HG02678 (cell line): ENCODE results near the gene PIGC.

Experiments
- ATAC-seq: cut with Tn5 transposase; IDR thresholded peaks from one replicate; pipeline ENCODE4 v1.9.1; 2021; ENCODE audit warnings: mild to moderate bottlenecking, moderate library complexity; ENCODE audit not compliant: unreplicated experiment

Gene PIGC

DNA sequence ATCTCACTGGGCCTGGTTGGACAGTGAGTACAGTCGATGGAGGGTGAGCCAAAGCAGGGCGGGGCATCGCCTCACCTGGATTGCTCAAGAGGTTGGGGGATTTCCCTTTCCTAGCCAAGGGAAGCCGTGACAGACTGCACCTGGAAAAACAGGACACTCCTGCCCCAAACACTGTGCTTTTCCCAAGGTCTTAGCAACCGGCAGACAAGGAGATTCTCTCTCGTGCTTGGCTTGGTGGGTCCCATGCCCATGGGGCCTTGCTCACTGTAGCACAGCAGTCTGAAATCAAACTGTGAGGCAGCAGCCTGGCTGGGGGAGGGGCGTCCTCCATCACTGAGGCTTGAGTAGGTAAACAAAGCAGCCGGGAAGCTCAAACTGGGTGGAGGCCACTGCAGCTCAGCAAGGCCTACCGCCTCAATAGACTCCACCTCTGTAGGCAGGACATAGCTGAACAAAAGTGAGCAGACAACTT lies 12.1 kb downstream of the PIGC start:
- no peak for ATAC-seq

- ATAC-seq = no peak
Observed at GRCh38 chr1:172431204-172431603, 12.7 kb downstream of the PIGC start.

- ATAC-seq = no peak
Observed at GRCh38 chr1:172430128-172430454, 13.8 kb downstream of the PIGC start.

GRCh38 chr1:172429331-172430127 lies 14.3 kb downstream of the PIGC start:
- ATAC-seq = no peak

DNA sequence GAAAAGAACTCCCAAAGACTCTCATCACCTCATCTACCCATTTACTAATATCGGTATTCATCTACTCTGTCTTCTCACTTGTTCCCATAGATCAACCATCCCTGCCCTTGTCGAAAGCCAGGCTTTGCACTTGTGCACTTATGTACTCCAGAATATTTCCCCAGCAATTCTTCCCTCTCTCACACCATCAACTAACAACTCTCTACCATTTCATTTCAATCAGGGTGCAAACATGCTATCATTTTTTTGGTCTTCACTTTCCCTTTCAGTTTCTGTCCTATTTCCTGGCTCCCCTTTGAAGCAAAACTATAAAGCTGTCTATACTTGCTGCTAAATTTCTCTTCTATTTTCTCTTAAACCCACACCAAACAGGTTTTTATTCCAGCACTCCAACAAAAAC lies 16.7 kb downstream of the PIGC start:
- no peak for ATAC-seq

DNA sequence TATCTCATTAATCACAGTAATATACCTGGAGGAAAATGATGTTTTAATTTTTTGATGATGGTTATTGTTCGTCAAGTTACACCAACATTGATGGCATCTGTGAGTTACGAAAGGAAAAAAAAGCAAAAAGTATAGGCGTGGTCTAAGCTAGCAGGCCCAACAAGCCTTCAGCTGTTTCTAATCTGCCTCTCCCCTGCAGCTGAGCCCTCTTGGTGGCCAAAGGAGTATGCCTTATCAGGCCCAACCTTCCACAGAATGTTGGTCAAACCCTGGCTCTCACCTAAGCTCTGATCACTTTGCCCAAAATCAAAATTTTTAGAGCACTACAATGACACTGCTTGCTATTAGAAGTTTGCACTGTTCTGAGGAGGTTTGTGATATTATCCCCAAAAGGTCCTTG lies 18.5 kb downstream of the PIGC start:
- ATAC-seq = no peak

DNA sequence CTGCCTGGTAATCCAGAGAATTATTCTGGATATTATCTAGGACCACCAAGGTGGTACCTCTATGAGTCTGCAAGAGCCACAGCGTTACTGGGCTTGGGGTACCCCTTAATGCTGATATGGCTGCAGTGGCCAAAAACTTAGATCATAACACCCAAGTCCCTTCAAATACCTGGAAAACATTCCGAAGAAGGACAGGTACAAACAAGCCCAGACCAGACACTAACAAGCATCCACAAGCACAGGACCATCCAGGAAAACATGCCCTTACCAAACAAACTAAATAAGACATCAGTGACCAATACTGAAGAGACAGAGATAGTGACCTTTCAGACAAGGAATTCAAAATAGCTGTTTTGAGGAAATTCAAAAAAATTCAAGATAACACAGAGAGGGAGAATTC lies 20.5 kb downstream of the PIGC start:
- ATAC-seq = no peak

- ATAC-seq = no peak
Observed at GRCh38 chr1:172421974-172422604, 21.8 kb downstream of the PIGC start.

DNA sequence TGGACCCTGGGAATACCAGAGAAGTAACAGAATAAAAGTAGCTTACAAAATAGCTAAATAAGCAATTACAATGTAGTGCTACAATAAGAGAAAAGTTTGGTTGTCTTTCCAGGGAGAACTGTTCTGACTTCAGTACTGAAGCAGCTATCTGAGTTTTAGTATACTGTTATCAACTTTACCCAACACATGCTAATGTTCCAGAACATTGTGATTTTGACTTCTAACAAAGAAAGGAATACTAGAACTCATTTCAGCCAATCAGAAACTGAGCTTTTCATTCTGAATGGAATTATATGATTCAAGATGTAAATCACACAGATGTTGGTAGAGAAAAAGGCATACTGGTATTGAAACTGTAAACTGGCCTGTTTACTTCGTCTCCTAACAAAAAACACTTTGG lies 23.5 kb downstream of the PIGC start, which contains the start of gene C1orf105:
Gene C1orf105 (plus strand): TSS at position 301 of the 400 bp plus-strand sequence. CDS start 201 bp downstream, outside the sequence.
- no peak for ATAC-seq

GRCh38 chr1:172417557-172417956 lies 26.3 kb downstream of the PIGC start:
- no peak for ATAC-seq

- ATAC-seq = no peak
Observed at GRCh38 chr1:172416496-172417035, 27.3 kb downstream of the PIGC start.

DNA sequence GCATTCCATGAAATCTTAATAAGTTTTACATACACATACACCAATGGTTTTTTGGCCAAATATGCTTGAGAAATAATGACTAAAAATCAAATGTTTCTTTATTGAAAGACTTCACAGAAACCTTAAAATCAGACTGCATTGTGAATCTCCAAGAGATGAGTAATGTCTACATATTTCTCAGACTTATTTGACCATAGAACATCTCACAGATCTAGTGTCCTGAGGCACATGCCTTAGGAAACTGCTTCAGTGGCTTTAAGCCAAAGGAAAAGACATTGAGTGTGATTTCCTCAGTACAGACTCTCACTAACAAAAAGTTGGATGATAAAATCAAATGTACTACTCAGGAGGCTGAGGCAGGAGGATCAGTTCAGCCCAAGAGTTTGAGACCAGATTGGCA lies 29.5 kb downstream of the PIGC start:
- ATAC-seq = no peak

DNA sequence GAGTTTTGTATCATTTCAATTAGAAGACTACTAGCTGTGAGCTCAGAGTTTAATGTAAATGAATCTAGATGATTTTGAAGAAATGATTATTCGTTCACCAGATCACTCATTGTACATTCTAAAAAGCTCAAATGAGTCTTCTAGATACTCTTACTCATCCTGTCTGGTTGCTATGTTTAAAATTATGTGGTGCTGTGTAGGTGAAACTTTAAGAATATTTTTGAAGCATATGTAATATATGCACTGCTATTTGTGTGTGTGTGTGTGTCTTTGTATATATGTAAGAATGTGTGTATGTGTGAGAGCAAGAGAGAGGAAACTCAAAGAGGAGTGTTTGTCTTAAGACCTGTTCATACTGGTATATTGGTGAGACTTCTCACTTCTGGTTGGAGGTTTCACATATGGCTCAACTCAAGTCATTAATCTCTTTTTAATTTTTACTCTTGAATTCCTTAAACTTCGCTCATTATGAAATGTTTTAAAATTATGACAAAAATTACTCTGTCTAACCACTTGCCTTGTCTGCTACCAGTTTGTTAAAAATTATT lies 32.0 kb downstream of the PIGC start:
- ATAC-seq = no peak

- no peak for ATAC-seq
Observed at GRCh38 chr1:172410027-172410426, 33.8 kb downstream of the PIGC start.

- no peak for ATAC-seq
Observed at GRCh38 chr1:172408958-172409357, 34.9 kb downstream of the PIGC start.

GRCh38 chr1:172406968-172407367 lies 36.9 kb downstream of the PIGC start:
- no peak for ATAC-seq

DNA sequence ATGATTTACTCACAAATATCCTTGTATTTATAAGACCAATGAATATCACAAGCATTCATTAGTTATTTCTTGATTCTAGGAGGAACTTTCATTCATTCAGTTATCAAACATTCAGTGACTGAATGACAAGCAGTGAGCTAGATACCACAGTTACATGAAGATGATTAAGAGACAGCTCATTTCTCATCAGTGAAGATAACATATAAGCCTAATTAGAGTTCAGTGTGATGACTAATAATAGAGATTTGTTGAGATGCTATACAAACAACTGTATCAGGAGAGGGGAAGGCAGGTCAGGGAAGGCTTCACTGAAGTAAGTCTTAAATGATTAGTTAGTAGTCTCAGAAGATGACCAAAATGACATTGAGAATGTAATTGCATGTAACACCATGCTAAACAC lies 38.0 kb downstream of the PIGC start:
- no peak for ATAC-seq

- ATAC-seq = no peak
Observed at GRCh38 chr1:172404121-172404520, 39.7 kb downstream of the PIGC start.

DNA sequence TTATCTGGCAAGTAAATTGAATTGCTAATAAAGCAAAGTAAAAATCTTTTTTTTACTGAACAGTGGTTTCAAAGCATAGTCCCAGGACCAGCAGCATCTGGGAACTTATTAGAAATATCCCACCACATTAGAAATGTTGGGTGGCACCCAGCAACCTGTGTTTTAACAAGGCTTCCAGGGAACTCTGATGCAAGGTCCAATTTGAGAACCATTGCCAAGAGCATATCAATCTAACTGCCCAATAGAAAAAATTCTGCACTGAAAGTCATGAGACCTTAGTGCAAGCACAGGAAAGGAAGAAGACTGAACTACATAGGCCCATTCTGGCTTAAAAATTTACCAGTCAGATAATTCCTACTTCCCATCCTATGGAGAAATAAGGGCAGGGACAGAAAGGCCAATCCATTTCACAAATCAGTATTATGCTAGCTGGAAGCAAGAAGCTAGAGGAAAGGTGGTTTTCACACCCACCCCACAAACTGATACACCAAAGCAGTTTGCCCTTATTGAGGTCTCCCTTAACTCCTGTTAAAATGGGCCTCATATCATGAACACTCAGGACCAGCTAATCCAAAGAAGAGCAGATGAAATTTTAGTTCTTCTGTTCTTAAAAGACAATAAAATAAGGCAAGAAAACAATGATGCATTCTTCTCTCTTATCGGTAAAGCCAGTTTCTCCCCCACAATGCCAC lies 40.8 kb downstream of the PIGC start:
- ATAC-seq = no peak

DNA sequence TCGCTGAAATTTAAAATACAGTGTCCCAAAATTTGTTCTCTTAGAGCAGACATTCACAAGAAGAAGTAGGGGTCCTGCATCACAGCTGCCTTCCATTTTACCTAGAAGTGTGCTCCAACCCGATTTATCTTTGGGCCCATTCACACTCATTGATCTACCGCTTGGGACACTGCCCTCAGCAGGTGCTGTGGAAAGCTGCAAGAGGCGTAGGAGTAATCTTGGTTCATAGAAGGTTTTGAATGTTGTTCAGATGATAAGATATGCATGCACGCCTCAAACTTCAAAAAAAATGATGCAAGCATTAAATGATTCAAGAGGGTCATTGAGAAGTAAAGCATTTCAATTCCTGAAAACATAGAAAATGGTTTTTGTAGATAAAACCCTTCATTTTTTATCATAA lies 42.0 kb downstream of the PIGC start:
- no peak for ATAC-seq

GRCh38 chr1:172401477-172401876 lies 42.4 kb downstream of the PIGC start:
- ATAC-seq = no peak
